Muscle of arm (tissue), 12 donors: ENCODE results near the gene CNTNAP2. TPM values are rescaled to one million over a fixed set of nuclear protein-coding genes. Genes with fewer than 3 reads are reported as not detected.

Experiments used
- DNase-seq: peaks from one replicate; pipeline ENCODE4 v3.0.0-alpha.2; 2013
- polyA plus RNA-seq, 12 donors: library from polyadenylated mRNA; unstranded; fragments of 120-200 nt; gene quantifications; one replicate each; pipeline ENCODE4 v1.2.1, GENCODE V29; 2013; ENCODE audit not compliant: insufficient read length in 12 of 12

Gene CNTNAP2
- polyA plus RNA-seq, 12 donors: 7.4 to 16.1 (median 10.3) TPM; not detected in 1

GRCh38 chr7:146285418-146285817 lies 168.8 kb downstream of the CNTNAP2 start:
- DNase-seq: no peak

DNA sequence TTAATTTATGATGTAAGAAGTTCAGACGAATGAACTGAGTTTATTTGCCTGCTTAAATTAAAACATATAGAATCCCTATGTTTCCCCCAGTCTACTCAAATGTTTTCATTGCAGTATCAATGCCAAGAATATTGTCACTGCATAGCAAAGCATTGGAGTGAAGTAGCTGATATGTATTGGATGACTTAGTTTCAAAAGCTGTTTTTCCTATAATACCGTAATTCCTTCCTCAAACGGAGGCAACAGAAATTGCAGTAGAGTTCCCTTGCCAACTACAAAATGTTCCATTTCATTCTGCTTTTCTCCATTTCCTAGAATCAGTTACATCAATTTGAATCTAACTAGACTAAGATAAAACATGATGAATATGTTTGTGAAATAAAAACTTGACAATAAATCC lies 174.1 kb downstream of the CNTNAP2 start:
- DNase-seq: peak; percentile 22

- DNase-seq: no peak
These were observed 175.3 kb downstream of the CNTNAP2 start for GRCh38 chr7:146291900-146292299.

GRCh38 chr7:146296028-146296427 lies 179.4 kb downstream of the CNTNAP2 start:
- no peak for DNase-seq

DNA sequence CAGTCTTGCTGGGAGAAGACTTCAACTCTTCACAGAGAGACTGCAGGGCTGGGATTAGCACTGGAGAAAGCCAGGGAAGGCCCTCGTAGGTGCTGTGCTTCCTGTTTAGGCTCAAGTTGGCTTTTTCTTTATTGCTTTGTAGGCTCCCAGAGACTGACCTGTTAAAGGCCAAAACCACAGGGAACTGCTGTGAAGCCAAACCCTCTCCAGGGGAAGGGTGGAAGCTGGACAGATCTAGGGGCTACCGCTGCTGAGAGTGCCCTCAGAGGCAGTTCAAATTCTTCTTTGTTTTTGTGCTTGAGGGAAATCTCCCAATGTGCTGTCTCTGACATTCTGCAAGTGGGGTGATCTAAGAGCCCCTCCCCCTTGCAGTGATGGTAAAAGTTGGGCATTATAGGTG lies 198.4 kb downstream of the CNTNAP2 start:
- no peak for DNase-seq

DNA sequence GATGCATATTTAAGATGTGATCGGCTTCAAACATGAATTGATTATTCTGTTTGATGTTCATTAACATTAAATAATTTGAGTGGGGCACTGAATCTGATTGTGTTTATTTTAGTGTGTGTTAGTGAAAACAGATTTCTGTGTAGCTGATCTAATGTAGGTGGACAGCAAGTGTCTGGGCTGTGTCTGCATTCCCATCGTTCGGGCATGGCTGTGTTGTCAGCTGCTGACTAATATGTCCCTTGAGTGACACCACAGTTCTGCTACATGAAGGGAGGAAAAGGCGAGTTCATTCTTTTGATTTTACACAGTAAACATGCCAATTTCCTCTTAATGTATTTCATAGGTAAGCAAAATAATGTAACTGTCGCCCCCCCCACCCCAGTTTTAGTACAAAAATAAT lies 203.0 kb downstream of the CNTNAP2 start:
- no peak for DNase-seq

DNA sequence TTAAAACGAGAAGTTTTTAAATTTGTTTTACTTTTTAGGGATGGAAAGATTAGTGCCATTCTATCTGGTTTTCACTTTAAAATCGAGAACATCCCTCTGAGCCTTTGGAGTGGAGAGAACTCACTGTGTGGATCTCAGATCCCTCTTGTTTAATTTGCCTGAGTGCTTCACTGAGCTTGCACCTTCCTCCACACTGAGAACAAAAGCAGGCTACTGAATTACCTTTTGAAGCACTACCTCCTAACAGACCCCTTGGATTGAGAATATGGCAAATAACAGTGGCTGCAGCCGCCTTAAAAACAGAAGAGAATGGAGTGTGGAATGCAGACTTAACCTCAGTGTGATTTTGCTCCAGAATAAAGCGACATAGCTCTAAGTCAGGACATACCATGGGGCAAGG lies 204.7 kb downstream of the CNTNAP2 start:
- no peak for DNase-seq

GRCh38 chr7:146331369-146331768 lies 214.8 kb downstream of the CNTNAP2 start:
- DNase-seq: no peak

- DNase-seq: no peak
These were observed 228.7 kb downstream of the CNTNAP2 start for GRCh38 chr7:146345251-146345650.

DNA sequence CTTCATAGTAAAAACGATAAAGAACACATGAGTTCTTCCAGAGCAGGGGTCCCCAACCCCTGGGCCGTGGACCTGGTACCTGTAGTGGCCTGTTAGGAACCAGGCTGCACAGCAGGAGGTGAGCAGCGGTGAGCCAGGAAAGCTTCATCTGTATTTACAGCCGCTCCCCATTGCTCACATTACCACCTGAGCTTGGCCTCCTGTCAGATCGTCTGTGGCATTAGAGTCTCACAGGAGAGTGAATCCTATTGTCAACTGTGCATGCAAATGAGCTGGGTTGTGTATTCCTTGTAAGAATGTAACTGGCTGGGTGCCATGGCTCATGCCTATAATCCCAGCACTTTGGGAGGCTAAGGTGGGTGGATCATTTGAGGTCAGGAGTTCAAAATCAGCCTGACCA lies 229.5 kb downstream of the CNTNAP2 start:
- DNase-seq: no peak

DNA sequence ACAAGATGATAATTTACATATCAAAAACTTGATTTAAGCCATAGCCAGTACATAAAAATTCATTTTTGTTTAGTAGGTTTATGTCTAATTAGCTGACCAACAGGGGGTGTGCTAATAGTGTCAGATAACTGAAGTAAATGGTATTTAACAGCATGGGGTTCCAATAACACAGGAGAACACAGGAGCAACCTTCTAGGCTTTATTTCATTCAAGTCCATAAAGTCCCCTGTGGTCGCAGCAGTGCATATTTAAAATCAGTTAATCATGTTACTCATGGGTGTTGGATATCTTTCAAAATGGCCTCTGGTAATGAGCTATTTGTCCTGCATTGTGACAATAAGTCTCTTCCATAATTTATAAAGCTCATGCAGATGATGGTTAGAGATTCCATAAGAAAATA lies 238.6 kb downstream of the CNTNAP2 start:
- no peak for DNase-seq

DNA sequence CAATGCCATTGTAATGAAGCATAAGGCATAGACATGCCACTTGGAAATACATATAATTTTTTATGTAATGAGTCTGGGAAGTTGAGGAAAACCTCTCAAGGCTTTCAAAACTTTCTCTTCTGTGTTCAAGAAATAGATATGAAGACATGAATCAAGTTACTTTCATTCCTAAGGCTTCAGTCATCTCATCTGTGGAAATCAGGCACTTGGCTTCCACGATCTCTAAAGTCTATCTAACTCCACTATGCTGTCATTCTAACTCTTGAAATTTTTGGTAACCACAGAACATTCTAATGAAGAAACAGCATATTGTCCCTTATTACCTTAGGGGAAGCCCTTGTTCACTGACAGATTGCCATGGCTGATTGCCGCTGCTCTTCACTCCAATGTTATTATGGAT lies 242.6 kb downstream of the CNTNAP2 start:
- no peak for DNase-seq

GRCh38 chr7:146366938-146367337 lies 250.3 kb downstream of the CNTNAP2 start:
- DNase-seq: peak; percentile 3

DNA sequence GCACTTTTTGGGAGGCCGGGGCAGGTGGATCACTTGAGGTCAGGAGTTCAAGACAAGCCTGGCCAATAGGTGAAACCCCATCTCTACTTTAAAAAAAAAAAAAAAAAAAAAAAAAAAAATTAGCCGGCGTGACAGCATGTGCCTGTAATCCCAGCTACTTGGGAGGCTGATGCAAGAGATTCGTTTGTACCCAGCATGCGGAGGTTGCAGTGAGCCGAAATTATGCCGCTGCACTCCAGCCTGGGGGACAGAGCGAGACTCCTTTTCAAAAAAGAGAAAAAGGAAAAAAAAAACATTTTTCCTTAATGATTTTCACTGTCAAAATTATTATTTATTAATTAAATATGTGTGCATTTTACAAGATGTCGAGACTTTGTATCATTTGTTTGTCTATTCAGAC lies 253.6 kb downstream of the CNTNAP2 start:
- DNase-seq: no peak

GRCh38 chr7:146375170-146375569 lies 258.6 kb downstream of the CNTNAP2 start:
- no peak for DNase-seq

DNA sequence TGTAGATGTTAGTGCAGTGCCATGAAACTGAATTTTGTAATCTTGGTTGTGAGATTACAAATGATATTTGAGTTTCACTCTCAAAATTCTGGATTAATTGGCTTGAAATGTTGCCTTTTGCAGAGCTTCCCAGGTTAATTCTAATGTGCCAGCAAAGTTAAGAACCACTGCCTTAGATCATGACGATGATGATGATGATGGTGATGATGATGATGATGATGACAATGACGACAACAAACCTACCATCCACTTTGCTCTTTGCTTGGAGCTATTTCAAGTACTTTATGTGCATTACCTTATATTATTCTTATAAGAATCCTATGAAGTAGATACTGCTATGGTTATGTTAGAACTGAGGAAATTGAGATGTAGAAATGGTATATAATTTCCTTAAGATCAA lies 261.6 kb downstream of the CNTNAP2 start:
- no peak for DNase-seq

DNA sequence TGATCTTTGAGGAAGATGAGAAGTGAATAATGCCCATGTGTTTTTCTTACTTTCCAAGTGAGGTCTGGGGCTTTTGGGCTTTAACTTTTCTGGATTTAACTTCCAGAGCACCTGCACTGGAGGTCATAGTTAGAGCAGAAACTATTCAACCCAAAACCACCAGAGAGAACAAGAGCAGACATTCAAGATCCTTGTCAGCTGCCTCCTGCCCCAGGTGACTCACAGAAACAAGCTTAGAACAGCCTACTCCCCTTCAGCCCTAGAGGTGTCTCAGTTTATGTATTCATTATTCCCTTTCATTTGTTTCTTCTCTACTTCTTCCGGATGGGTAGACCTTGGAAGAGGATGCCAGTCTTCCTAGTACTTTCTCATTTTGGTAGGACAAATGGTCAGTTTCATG lies 270.5 kb downstream of the CNTNAP2 start:
- no peak for DNase-seq

- no peak for DNase-seq
These were observed 272.3 kb downstream of the CNTNAP2 start for GRCh38 chr7:146388928-146389327.

DNA sequence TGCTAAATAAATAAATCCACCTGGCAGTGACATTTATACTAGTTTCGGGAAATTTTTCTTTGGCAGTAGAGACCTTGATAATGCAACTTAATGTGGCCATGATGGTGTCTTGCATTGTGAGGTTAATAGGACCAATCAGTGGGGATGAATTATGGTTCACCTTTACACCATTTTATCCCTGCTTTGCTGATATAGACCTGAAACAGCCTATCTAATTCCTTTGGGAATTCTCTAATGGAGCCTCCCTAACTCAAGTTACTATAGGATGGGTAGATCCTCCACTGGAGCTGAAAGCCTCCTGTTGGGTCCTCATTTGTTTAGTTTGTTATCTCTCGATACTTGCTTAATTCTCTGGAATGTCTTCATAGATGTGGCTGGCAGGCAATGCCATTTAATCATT lies 276.7 kb downstream of the CNTNAP2 start:
- DNase-seq: no peak

GRCh38 chr7:146397141-146397540 lies 280.5 kb downstream of the CNTNAP2 start:
- DNase-seq: no peak

GRCh38 chr7:146401939-146402338 lies 285.3 kb downstream of the CNTNAP2 start:
- DNase-seq: no peak

- no peak for DNase-seq
These were observed 289.1 kb downstream of the CNTNAP2 start for GRCh38 chr7:146405737-146406136.

GRCh38 chr7:146411975-146412374 lies 295.4 kb downstream of the CNTNAP2 start:
- no peak for DNase-seq

DNA sequence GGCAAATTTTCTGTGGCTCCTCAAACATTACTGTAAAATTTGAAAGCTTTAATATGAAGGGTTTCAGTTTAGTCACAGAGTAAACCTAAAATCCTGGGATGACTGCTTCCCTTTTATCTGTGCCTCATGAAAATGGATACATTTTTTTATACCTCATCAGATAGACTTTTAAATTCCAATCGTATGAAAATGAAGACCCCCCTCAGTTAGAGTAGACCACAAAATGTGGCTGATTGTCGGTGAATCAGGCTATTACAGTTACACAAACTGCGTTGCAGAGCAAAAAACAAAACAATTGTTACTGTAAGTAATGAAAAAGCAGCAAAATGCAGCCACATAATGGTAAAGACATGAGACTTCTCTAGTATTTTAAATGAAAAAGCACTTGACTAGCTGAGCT lies 296.2 kb downstream of the CNTNAP2 start:
- DNase-seq: no peak

DNA sequence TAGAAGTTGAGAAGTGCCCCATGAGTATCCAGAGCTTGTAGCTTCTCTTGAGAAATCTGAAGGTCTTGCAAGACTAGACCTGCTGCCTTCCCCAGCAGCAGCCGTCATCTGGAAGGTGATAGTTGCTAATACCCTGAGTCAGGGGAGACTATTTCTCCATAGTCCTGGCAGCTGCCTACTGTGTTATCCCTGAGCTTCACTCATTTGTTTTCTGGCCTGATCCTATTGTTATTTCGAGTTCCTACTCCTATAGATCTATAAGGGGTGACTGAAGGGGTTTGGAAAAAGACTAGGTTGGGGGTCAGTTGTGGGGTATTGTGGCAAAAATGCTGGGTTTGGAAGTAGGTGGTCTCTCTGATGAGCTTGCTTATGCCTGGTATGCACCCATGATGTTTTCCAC lies 297.8 kb downstream of the CNTNAP2 start:
- no peak for DNase-seq
